AG04450 (cell line): ENCODE data around the gene PRUNE2. TPM values are rescaled to one million over a fixed set of nuclear protein-coding genes. Genes with fewer than 3 reads are reported as not detected.

Experiments
- CTCF ChIA-PET: fragments of 300-600, 350-600 bp; formaldehyde crosslinking; extraction: SDS; loops from one replicate; lab custom pipeline; 2022; ENCODE audit warnings: antibody characterized with exemption, inconsistent platforms; lab: Charles Lee
- POLR2A ChIA-PET: fragments of 350-600 bp; formaldehyde crosslinking; extraction: SDS; loops from one replicate; lab custom pipeline; 2021; ENCODE audit warnings: antibody characterized with exemption, inconsistent platforms; lab: Yijun Ruan, JAX
- DNase-seq: peaks from one replicate; pipeline ENCODE4 v3.0.0-alpha.2; 2011; ENCODE audit warnings: low read depth, low spot score
- H3K27ac ChIP-seq: one replicate; pipeline ENCODE4 v1.5.1; 2012; ENCODE audit warnings: low read depth, low read length, control low read depth
- H3K27me3 ChIP-seq: one replicate; pipeline ENCODE4 v1.6.0; 2012; ENCODE audit warnings: low read length; ENCODE audit not compliant: control insufficient read depth, insufficient read depth
- H3K4me3 ChIP-seq: 2 replicates; pipeline ENCODE4 v1.5.1; 2011; ENCODE audit warnings: mild to moderate bottlenecking, low read depth, low read length, control low read depth
- H3K9me3 ChIP-seq: 2 replicates; pipeline ENCODE4 v1.5.1; 2012; ENCODE audit warnings: low read length; ENCODE audit not compliant: control insufficient read depth, insufficient read depth
- CTCF ChIP-seq: IDR thresholded peaks from 2 replicates; pipeline ENCODE4 v1.5.1; 2011; ENCODE audit warnings: low read depth, low read length, control low read depth, inconsistent platforms
- polyA plus RNA-seq: library from polyadenylated mRNA; depleted of rRNA; stranded (reverse); fragments of >200 nt; gene quantifications from 2 replicates; pipeline ENCODE4 v1.2.3, GENCODE V29; 2011

PRUNE2 gene
- polyA plus RNA-seq, 1 experiment: 1.1 TPM

- CTCF ChIA-PET: interaction anchor here (1.4 to 1.5 kb wide), 2 partner anchors 10 to 109 kb away, joined by 3 read pairs; no protein-coding TSS in a partner anchor
Observed at GRCh38 chr9:76877961-76878360, 28.0 kb downstream of the PRUNE2 start.

GRCh38 chr9:76876098-76876497 is 29.8 kb downstream of the PRUNE2 start:
- no peak for DNase-seq
- Histone ChIP-seq H3K9me3 (no peaks in the 10 kb centered on the region), H3K4me3 (no peak overlapping the region), H3K27ac (no peak overlapping the region), H3K27me3 (no peaks in the 10 kb centered on the region)
- POLR2A ChIA-PET: no interaction called here
- TF ChIP-seq CTCF: no peak
- CTCF ChIA-PET: no interaction called here

More at GRCh38 chr9:76877961-76878360, 28.0 kb downstream of the PRUNE2 start:
- TF ChIP-seq CTCF: no peak
- no peak overlapping the region for H3K4me3 ChIP-seq
- POLR2A ChIA-PET: no interaction called here
- no peaks in the 10 kb centered on the region for H3K9me3 ChIP-seq
- H3K27ac ChIP-seq: no peak overlapping the region
- H3K27me3 ChIP-seq: no peaks in the 10 kb centered on the region
- DNase-seq: no peak

GRCh38 chr9:76873821-76874220 is 32.1 kb downstream of the PRUNE2 start:
- no peak for DNase-seq
- no peak overlapping the region for H3K27ac ChIP-seq
- no peaks in the 10 kb centered on the region for H3K27me3 ChIP-seq
- TF ChIP-seq CTCF: no peak
- H3K4me3 ChIP-seq: no peak overlapping the region
- ChIA-PET POLR2A (no interaction called here), CTCF (no interaction called here)
- no peaks in the 10 kb centered on the region for H3K9me3 ChIP-seq

- CTCF ChIA-PET: no interaction called here
- Histone ChIP-seq H3K9me3 (no peaks in the 10 kb centered on the region), H3K27ac (no peak overlapping the region), H3K27me3 (no peaks in the 10 kb centered on the region), H3K4me3 (no peak overlapping the region)
- no peak for TF ChIP-seq CTCF
- POLR2A ChIA-PET: no interaction called here
- DNase-seq: no peak
Observed at GRCh38 chr9:76873056-76873792, 32.7 kb downstream of the PRUNE2 start.

GRCh38 chr9:76868897-76869296 is 37.0 kb downstream of the PRUNE2 start:
- no peak overlapping the region for H3K4me3 ChIP-seq
- H3K27ac ChIP-seq: no peak overlapping the region
- CTCF ChIA-PET: no interaction called here
- no peaks in the 10 kb centered on the region for H3K9me3 ChIP-seq
- POLR2A ChIA-PET: no interaction called here
- no peak for TF ChIP-seq CTCF
- DNase-seq: no peak
- no peaks in the 10 kb centered on the region for H3K27me3 ChIP-seq
